ENCODE measurements around the gene USP31.

GRCh38 chr16:23181506-23181905 lies 32.3 kb upstream of the USP31 start:
- TF ChIP-seq MAX (IDR thresholded peaks at IDR 0.05) = no peak
- no peak for TF ChIP-seq FOXM1 (IDR thresholded peaks at IDR 0.05; ENCODE audit: borderline replicate concordance, low read depth)
- TF ChIP-seq USF1 (IDR thresholded peaks at IDR 0.05) = no peak
- TF ChIP-seq RAD21 (IDR thresholded peaks at IDR 0.05; ENCODE audit: low read depth) = no peak
- TF ChIP-seq EP300 (IDR thresholded peaks at IDR 0.05; ENCODE audit: borderline replicate concordance) = no peak
